GM12878 (cell line): ENCODE data around the gene SYNPO. TPM values are rescaled to one million over a fixed set of nuclear protein-coding genes. Genes with fewer than 3 reads are reported as not detected.

ENCODE experiments used
- CEBPB ChIP-seq, 2 experiments: fragments of 150-350 bp in 1 of 2; IDR thresholded peaks; 2 replicates each; pipeline ENCODE4 v1.6.1; 2012 to 2014; ENCODE audit warnings: low read depth in 2 of 2, low read length in 2 of 2, borderline replicate concordance in 1 of 2, inconsistent platforms in 1 of 2
- CREB1 ChIP-seq: IDR thresholded peaks from 2 replicates; pipeline ENCODE4 v1.6.1; 2012; ENCODE audit warnings: low read depth, mild to moderate bottlenecking, inconsistent platforms
- IRF4 ChIP-seq: IDR thresholded peaks from 2 replicates; pipeline ENCODE4 v1.6.1; 2011; ENCODE audit warnings: low read depth, low read length
- NBN ChIP-seq: fragments of 450-650 bp; IDR thresholded peaks from 2 replicates; pipeline ENCODE4 v1.6.1; 2016
- PML ChIP-seq: IDR thresholded peaks from 2 replicates; pipeline ENCODE4 v1.6.1; 2012; ENCODE audit warnings: low read length, inconsistent platforms
- RBBP5 ChIP-seq: fragments of 200-600 bp; sonication (generic); conservative IDR thresholded peaks from 2 replicates; pipeline ENCODE4 v1.6.1; 2016
- RUNX3 ChIP-seq: IDR thresholded peaks from 2 replicates; pipeline ENCODE4 v1.6.1; 2012; ENCODE audit warnings: low read length, inconsistent platforms
- SMC3 ChIP-seq: IDR thresholded peaks from 2 replicates; pipeline ENCODE4 v1.6.1; 2011; ENCODE audit warnings: low read length, improper control_type of control experiment, borderline replicate concordance
- WRNIP1 ChIP-seq: IDR thresholded peaks from 2 replicates; pipeline ENCODE4 v1.6.1; 2011; ENCODE audit warnings: low read depth, low read length, improper control_type of control experiment, borderline replicate concordance
- ZBTB40 ChIP-seq: fragments of 450-650 bp; IDR thresholded peaks from 2 replicates; pipeline ENCODE4 v1.6.1; 2016; ENCODE audit warnings: mild to moderate bottlenecking, moderate library complexity, borderline replicate concordance
- polyA plus RNA-seq, 11 experiments: library from polyadenylated mRNA; depleted of rRNA in 4 of 11; unstranded in 6 of 11; stranded (reverse) in 5 of 11; fragments of >200 nt; fragmentation: Nextera tagmentation in 4 of 11; fragmentation: Illumina TruSeq in 1 of 11; extraction: Ambion mirVana in 4 of 11; extraction: Trizol in 1 of 11; gene quantifications; 1 replicate in 1 of 11; 2 replicates in 10 of 11; pipeline versions ENCODE4 v1.2.1 to v1.2.3, GENCODE V29; 2011 to 2016; ENCODE audit warnings: inconsistent platforms in 2 of 11, missing spikeins in 2 of 11, low read depth in 1 of 11
- total RNA-seq, 4 experiments: library from RNA; depleted of rRNA in 3 of 4; stranded (reverse); fragments of >200 nt in 3 of 4; fragmentation: Illumina TruSeq in 1 of 4; extraction: Trizol in 1 of 4; gene quantifications; 2 replicates each; pipeline versions ENCODE4 v1.2.1 to v1.2.3, GENCODE V29; 2013 to 2021
- TF ChIP-seq, protein P1 (sequence below): fragments of 450-650 bp; IDR thresholded peaks from 2 replicates; pipeline ENCODE4 v1.6.1; 2017; ENCODE audit warnings: mild to moderate bottlenecking, moderate library complexity
- TF ChIP-seq, protein P2 (sequence below): fragments of 450-650 bp; IDR thresholded peaks from 2 replicates; pipeline ENCODE4 v1.6.1; 2016; ENCODE audit warnings: mild to moderate bottlenecking
- TF ChIP-seq, protein P3 (sequence below): fragments of 450-650 bp; IDR thresholded peaks from 2 replicates; pipeline ENCODE4 v1.6.1; 2014; ENCODE audit warnings: mild to moderate bottlenecking
- TF ChIP-seq, protein P4 (sequence below): IDR thresholded peaks from 2 replicates; pipeline ENCODE4 v1.6.1; 2011; ENCODE audit warnings: borderline replicate concordance, low read depth, mild to moderate bottlenecking, moderate library complexity, low read length; ENCODE audit not compliant: insufficient read depth, poor library complexity, severe bottlenecking

SYNPO gene
- total and polyA plus RNA-seq, 10 of the 15 experiments (the other 5 are each of a cell fraction or from before 2014, with no cell fraction given): 0.77 to 21.0 (median 3.9) TPM

DNA sequence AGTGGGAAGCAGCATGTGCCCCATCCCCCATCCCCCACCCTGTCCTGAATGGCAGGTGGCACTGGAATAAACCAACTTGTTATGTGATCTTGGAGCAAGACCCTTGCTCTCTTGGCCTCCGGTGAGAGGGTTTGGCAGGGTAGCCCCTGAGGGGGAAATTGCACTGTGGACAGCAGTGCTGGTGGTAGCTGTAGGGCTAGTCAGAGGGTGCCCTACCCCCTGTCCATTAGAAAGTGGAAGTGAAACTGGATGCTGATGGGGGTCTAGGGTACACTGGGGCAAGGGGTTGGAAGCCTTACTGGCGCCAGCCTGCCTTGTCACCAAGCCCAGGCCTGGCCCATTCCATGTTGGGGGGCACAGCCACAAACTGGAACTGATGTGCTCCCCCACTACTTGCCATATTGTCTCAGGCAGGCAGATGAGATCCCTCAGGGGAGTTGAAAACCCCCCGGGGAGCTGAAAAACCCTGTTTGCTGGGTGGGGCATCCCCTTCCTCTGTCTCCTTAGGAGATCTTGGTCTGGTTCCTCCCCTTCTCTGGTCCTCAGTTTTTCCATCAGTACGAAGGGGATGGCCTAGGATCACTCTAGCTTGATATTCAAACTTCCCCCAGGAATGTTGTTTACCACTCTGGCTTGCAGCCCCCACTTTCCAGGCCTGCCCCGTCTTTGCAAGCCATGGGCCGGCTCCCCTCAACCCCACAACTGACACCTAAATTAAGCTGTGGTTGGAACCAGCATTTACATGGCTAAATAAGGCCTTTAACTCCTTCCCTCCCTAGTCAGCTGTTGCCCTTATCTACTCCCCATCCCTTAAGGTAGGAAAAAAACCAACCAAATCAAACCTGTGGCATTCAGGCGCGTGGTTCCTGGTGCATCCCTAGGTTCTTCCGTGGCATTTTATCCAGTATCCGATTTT is 14.4 kb upstream of the SYNPO start (continued):
- no peak for TF ChIP-seq ZBTB40
- TF ChIP-seq RBBP5: no peak
- TF ChIP-seq CEBPB (IDR thresholded peaks at IDR 0.05; ENCODE audit: borderline replicate concordance in 1 of 2, low read depth in 2 of 2, low read length in 2 of 2): no peak
- no peak for TF ChIP-seq SMC3
- TF ChIP-seq, protein P1, sequence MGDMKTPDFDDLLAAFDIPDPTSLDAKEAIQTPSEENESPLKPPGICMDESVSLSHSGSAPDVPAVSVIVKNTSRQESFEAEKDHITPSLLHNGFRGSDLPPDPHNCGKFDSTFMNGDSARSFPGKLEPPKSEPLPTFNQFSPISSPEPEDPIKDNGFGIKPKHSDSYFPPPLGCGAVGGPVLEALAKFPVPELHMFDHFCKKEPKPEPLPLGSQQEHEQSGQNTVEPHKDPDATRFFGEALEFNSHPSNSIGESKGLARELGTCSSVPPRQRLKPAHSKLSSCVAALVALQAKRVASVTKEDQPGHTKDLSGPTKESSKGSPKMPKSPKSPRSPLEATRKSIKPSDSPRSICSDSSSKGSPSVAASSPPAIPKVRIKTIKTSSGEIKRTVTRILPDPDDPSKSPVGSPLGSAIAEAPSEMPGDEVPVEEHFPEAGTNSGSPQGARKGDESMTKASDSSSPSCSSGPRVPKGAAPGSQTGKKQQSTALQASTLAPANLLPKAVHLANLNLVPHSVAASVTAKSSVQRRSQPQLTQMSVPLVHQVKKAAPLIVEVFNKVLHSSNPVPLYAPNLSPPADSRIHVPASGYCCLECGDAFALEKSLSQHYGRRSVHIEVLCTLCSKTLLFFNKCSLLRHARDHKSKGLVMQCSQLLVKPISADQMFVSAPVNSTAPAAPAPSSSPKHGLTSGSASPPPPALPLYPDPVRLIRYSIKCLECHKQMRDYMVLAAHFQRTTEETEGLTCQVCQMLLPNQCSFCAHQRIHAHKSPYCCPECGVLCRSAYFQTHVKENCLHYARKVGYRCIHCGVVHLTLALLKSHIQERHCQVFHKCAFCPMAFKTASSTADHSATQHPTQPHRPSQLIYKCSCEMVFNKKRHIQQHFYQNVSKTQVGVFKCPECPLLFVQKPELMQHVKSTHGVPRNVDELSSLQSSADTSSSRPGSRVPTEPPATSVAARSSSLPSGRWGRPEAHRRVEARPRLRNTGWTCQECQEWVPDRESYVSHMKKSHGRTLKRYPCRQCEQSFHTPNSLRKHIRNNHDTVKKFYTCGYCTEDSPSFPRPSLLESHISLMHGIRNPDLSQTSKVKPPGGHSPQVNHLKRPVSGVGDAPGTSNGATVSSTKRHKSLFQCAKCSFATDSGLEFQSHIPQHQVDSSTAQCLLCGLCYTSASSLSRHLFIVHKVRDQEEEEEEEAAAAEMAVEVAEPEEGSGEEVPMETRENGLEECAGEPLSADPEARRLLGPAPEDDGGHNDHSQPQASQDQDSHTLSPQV: no peak
- TF ChIP-seq, protein P2, sequence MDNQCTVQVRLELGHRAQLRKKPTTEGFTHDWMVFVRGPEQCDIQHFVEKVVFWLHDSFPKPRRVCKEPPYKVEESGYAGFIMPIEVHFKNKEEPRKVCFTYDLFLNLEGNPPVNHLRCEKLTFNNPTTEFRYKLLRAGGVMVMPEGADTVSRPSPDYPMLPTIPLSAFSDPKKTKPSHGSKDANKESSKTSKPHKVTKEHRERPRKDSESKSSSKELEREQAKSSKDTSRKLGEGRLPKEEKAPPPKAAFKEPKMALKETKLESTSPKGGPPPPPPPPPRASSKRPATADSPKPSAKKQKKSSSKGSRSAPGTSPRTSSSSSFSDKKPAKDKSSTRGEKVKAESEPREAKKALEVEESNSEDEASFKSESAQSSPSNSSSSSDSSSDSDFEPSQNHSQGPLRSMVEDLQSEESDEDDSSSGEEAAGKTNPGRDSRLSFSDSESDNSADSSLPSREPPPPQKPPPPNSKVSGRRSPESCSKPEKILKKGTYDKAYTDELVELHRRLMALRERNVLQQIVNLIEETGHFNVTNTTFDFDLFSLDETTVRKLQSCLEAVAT: peak; percentile 45; the same call in 1 of the 2 replicates
- TF ChIP-seq WRNIP1: no peak
- peak; percentile 75 for TF ChIP-seq NBN
- TF ChIP-seq, protein P3, sequence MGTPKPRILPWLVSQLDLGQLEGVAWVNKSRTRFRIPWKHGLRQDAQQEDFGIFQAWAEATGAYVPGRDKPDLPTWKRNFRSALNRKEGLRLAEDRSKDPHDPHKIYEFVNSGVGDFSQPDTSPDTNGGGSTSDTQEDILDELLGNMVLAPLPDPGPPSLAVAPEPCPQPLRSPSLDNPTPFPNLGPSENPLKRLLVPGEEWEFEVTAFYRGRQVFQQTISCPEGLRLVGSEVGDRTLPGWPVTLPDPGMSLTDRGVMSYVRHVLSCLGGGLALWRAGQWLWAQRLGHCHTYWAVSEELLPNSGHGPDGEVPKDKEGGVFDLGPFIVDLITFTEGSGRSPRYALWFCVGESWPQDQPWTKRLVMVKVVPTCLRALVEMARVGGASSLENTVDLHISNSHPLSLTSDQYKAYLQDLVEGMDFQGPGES: peak; percentile 36; the same call in 1 of the 2 replicates
- TF ChIP-seq IRF4: peak; percentile 71; the same call in 1 of the 2 replicates
- 0 out of 2 replicates have a peak, but pooled peaks have one; percentile 31 for TF ChIP-seq CREB1
- TF ChIP-seq PML: no peak
- TF ChIP-seq, protein P4, sequence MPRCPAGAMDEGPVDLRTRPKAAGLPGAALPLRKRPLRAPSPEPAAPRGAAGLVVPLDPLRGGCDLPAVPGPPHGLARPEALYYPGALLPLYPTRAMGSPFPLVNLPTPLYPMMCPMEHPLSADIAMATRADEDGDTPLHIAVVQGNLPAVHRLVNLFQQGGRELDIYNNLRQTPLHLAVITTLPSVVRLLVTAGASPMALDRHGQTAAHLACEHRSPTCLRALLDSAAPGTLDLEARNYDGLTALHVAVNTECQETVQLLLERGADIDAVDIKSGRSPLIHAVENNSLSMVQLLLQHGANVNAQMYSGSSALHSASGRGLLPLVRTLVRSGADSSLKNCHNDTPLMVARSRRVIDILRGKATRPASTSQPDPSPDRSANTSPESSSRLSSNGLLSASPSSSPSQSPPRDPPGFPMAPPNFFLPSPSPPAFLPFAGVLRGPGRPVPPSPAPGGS: peak; percentile 25
- TF ChIP-seq RUNX3: peak; percentile 76
- TF ChIP-seq, all 136 proteins: peak for 49
